HG02852 (cell line): ENCODE measurements around the gene FAAH.

Source experiments
- ATAC-seq: cut with Tn5 transposase; IDR thresholded peaks from one replicate; pipeline ENCODE4 v1.9.1; 2021; ENCODE audit warnings: mild to moderate bottlenecking, moderate library complexity; ENCODE audit not compliant: unreplicated experiment

FAAH gene

DNA sequence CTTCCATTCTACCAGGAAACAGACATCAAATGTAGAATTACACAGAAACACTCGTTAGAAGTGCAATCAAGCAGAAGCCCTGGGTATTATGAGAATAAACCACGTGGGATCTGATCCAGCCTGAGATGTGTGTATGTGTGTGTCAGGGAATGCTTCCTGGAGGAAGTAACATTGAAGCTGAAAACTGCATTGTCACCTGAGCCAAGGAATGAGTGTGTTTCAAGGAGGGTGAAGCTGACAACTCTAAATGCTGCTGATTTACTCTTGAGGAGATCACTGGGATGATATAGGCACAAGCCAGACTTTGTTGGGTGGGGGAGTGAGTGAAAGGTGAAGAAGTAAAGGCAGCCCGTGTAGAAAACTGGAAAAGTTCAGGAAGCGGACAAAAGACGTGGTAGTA is 27.6 kb downstream of the FAAH start:
- ATAC-seq = no peak

DNA sequence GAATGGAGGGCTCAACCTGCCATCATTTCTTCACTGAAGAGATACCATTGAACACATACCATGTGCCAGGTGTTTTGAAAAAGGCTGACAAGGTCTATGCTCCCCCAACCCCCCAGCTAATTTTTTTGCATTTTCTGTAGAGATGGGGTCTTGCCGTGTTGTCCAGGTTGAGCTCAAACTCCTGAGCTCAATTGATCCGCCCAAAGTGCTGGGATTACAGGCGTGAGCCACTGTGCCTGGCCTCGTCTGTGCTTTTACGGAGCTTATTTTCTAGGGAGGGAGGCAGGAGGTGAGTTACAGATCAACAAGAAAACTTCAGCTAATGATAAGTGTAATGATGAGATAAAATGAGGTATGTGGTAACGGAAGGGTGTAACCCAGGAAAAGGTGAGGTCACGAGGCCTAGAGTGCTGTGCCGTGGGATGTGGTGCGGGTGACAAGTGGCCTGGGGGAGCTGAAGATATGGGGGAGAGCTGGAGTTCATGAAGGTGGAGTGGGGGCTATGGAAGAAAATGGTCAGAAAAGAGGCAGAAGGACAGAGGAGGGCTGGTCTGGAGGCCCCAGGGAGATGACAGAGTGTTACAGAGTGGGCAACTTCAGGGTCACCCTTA is 28.2 kb downstream of the FAAH start:
- no peak for ATAC-seq

DNA sequence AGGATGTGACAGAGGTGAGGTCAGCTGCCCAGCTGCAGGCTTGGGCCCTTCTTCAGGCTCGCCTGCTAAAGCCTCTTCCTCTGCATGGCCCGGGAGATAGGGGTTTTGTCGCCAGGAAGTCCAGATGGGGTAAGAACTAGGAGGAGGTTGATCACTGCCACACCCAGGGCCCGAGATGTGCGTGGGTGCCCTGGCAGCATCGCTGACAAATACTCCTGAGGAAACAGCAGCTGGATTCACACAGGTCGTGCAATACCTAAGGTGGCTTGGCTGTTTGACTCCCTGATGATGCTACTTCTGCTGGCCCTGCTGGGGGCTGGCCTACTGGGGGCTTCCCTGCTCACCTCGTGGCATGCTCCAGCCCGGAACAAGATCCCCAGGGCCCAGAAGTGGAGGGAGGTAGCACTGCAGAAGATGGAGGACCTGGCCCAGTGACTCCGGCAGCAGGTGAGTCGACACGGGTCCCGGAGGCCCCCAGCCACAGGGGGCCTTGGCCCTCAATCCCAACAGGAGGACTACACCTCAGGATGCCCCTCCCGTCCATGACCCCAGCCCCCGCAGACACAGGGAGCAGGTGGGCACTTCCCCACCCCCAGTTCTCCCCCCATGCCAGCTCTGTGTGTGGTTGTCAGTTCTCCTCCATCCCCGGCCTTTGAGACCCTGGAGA is 29.6 kb downstream of the FAAH start:
- no peak for ATAC-seq

DNA sequence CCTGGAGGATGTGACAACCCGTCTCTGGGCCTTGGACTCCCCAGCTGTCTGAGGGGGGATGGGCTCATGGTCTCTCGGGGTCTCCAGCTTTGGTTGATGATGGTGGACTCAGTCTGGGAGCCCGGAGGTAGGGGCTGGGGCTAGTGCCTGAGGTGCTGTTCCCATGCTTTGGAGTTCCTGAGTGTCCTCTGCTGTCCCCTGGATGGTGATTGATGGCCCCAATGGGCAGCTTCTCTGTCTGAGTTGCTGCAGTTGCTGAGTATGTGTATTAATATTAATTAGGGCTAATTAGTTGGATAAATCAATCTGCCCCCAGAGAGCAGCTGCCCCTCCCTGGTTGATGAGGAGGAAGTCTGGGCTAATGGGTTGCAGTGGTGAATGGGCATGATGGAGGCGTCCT is 30.6 kb downstream of the FAAH start:
- no peak for ATAC-seq

DNA sequence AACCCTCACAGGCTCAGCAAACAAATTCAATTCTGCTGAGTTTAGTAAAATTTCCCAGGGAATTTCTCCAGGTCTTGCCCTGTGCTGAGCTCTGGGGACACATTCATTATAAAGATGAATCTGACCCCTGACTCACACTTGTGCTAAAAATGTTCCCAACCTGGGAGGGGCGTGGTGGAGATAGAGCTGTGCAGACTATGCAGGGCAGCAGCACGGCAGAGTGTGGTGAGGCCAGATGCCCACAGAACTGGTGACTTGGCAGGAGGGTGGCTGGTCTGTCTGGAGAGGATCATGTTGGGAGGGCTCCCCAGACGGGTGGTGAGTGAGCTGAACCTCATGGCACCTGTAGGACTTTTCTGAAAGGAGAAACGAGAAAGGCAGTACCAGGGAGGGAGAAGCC is 31.6 kb downstream of the FAAH start:
- no peak for ATAC-seq

DNA sequence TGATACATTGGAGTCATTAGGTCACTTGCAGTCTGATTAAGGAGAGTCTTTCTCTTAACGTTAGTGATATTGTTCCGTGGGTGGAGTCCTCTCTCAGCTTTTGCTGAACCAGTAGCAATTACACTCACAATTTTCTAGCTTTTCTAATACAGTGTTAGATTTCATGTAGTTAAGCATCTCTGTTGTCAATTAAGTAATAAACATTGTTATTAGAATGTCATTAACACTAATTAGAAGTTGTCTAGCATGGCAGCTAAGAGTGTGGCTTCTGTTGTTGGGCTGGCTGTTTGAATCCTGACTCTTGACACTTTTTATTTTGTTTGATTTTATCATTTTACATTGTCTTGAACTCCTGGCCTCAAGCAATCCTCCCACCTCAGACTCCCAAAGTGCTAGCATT is 33.4 kb downstream of the FAAH start:
- ATAC-seq = no peak

DNA sequence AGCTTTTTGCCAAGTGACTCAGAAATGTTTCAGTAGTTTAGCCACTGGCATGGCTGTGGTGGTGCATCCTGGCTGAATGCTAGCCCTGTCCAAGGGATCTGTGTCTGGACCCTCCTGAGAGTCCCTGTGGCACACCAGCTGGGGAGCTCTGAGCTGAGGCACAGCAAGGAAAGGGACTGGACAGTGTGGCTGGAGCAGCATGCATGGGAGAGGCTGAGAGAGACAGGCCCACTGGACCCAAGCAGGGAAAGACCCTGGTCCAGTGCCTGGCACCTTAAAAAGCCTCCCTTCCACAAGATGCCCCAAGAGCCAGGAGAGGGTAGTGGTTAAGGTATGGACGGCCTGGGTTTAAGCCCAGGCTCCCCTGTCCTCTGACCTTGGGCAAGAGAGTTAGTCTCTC is 35.3 kb downstream of the FAAH start:
- no peak for ATAC-seq

DNA sequence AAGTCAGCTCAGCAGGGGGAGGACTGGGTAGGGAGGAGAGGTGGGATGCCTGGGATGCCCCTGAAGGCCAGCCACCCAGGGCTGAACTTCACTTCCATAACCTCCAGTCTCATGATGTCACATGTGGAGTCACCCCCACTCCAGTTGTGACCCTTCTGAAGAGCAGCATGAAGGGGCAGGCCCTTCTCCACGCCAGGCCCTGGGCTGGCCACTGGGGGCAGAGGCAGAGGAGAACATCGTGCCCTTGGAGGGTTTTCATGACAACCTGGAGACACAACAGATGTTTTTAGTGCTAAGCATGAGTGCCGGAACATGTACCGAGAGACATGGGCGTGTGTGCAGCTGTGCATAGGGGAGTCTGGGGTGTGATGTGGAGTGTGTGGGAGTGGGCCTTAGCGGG is 37.6 kb downstream of the FAAH start:
- ATAC-seq = no peak

DNA sequence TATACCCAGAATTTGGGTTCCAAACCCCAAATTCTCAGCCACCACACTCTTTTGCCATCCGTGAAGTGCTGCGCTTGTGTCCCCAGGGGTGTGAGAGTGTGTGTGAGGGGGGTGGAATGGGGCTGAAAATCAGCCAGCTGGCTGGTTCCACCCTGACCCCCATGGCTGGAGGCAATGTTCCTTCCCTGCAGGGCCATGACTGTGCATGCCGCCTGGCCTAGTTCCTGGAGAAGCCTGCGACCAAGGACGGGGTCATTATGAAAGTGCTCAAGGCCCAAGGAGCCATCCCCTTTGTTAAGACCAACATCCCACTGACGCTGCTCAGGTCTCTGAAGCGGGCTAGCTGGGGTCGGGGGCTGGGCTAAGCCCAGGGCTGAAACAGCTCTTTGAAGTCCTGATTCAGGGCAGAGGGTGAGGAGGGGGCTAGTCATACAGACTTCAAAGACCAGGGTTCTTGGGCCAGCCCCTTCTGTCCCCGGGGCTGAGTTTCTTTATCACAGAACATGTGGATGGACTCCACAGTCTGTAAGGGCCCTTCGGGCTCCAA is 38.7 kb downstream of the FAAH start:
- no peak for ATAC-seq

DNA sequence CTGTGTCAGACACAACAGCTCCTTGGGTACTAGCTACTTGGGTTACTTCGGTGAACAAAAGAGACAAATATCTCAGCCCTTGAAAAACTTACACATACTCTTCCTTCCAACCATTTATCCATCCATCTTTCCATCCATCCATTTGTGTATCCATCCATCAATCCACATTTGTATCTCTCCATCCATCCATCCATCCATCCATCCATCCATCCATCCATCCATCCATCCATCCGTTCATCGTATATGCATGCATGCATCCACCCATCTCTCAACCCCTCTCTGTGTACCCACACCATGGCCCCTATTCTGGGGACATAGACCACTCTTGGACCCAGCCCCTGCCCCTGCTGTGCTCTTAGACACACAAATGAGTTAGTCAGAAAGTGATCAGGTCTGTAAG is 40.2 kb downstream of the FAAH start:
- no peak for ATAC-seq

DNA sequence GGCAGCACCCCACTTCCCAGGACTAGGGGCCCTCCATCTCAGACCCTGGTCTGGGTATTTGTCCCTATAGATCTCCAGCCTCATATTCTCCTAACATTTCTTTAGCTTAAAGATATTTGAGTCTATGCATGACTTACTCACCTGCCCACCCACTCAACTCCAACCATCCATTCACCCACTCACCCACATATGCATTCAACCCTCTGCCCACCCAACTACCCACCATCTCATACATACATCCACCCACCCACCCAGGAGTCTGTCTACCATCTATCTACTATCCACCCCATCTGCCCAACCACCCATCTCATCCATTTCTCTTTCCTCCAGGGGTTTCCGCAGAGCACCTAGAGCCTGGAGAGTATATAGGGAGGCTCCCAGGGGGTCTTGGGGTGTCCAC is 42.7 kb downstream of the FAAH start:
- no peak for ATAC-seq

DNA sequence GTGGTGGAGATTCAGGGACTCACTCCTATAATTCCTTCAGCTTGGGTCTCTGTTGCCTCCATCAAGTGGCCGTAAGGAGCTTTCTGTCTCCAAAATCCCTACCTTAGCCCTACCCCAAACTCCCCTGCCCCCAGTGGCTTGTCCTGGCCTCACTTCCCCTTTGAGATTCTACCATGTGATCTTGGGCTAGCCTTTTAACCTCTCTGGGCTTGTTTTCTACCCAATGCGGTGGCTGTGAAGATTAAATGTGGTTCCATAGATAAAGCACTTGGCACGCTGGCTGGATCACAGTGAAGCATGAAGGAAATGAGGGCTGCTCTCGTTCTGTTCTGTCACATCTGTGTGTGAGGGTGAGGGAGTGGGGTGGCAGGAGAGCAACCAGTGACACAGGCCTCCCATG is 43.6 kb downstream of the FAAH start:
- ATAC-seq = no peak

DNA sequence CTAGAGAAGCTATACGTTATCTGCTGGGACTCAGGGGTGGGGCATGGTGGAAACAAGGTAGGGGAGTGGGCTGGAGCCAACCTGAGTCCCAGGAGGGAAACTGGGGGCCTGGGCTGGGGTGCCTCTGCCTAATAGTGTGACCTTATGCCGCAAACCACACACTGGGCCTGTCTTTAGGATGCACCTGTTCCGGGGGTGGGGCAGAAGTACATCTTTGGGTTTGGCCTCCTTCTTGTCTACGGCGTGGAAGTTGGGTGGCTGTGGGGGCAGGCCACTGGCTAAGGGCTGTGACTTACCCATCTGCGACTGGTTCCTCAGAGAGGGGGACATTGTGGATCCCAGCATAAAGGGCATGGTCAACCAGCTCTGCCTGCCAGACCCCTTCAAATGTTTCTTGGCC is 44.2 kb downstream of the FAAH start:
- no peak for ATAC-seq

DNA sequence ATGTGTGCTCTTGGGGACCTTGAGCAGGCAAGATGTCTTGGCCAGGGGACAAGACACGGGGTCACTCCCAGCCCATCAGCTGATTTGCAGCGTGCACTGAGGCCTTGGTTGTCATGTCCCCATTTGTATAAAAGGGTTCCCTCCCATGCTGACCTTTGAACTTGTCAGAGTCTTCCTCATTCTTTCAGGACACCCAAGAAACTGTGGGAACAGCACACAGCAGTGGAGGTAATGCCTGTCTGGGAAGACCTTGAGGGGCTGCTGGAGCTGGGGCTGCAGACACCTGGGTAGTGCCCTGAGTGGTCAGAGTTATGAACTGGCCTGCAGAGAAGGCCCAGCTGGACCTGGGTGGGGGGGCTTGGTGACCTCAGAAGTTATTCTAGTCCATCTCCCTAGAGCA is 46.4 kb downstream of the FAAH start:
- no peak for ATAC-seq

DNA sequence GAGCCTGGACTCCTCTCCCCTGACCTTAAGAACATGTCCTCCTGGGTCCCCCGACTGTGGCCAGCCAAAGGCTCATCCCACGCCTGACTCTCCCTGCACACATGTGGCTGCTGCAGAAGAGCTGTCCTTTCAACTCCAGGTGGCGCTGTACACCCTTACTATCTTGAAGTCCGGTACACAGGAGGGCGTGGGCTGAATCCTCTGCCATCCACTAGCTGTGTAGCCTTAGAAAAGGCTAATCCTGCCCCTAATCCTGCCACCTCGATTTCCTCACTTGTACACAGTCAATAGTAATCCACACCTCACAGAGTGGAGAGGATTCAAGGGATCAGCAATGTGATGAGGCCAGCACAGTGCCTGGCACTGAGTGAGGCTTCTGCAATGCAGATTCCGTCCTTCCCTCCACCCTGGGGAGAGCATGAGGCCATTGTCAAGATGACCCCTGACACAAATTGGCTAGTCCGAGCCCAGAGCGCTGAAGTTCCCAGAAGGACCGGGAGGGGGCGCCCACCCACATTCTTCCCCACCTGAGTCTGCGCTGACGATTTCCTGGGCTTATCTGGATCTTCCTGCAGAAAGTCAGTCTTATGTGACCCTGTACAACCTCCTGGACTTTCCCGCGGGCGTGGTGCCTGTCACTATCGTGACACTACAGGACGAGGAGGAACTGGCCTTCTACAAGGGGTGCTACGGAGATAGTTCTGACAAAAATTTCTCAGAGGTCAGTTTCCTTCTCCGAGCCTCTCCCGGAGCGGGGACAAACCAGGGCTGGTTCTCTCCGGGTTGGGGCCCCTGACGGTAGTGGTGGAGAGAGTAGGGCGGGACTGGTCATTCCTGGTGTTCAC is 48.4 kb downstream of the FAAH start:
- peak; percentile 62 for ATAC-seq

DNA sequence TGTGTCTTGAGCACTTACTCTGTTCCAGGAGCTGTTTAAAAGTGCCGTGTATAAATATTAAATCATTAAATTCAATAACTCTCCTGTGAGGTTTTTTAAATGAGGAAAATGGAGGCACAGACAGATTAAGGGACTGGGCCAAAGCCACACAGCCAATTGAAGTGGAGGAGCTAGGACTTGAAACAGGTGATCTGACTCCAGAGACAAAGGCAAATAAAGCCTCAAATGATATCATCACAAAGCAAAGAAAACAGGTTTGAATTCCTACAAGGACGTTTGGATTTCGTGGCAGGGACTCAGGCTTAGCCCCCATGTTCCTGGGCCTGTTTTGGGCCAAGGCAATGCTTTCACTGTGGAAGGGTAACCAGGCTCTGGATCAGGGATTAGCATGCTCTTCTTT is 50.3 kb downstream of the FAAH start:
- no peak for ATAC-seq

DNA sequence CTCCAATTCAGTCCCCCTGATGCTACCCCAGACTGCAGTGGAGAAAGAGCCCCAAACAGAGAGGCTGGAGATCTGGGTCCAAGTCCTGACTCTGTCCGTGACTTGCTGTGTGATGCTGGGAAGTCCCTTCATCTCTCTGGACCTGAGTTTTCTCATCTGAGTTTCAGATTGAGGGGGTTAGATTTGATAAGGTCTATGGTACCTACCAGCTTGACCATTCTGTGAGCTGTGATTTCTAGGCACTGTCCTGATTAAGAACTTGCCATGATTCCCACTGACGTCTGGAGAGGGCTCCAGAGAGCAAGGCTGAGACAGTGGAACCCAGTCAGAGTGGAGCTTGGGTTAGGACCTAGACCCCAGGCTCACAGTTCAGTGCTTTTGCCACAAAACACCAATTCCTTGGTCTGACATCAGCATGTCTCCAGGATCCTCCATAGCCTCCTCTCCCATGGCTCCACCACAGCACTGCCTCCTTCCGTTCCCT is 51.7 kb downstream of the FAAH start:
- no peak for ATAC-seq

DNA sequence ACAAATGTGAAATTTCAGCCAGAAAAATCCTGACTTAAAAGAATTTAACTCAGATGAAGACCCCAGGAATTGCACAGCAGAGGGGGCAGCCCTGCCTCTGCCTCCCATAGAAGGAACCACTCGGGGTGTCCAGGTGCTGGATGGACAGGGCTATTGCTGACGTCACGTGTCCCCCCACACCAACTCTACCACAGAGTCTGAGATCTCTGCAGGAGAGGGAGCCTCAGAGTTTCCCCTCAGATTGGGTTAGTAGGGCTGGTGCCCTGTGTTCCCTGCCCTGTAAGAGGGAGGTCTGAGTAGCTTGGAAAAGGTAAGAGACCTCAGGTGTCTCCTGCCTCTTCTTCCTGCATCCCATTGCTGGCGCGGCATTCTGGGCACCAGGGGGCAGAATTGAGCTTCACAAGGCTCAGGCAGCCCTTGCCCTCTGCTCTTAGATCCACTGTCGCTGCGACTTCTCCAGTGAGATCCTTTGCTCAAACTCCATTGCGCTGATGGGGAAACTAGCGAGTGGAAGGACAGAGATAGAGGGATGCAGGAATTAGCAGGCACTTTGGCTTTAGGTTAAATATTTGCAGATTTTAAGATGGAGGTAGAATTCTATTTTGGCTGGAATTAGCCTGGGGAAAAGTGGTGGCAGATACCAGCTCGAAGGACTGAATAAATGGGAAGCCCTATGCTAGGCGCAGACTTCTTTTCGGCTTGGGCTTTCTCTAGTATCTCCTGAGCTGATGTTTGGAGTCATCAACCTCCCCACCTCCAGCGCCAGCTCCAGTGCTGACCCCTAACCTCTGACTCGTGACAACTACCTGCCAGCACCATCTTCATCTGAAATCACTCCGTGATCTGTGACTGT is 52.8 kb downstream of the FAAH start:
- no peak for ATAC-seq

DNA sequence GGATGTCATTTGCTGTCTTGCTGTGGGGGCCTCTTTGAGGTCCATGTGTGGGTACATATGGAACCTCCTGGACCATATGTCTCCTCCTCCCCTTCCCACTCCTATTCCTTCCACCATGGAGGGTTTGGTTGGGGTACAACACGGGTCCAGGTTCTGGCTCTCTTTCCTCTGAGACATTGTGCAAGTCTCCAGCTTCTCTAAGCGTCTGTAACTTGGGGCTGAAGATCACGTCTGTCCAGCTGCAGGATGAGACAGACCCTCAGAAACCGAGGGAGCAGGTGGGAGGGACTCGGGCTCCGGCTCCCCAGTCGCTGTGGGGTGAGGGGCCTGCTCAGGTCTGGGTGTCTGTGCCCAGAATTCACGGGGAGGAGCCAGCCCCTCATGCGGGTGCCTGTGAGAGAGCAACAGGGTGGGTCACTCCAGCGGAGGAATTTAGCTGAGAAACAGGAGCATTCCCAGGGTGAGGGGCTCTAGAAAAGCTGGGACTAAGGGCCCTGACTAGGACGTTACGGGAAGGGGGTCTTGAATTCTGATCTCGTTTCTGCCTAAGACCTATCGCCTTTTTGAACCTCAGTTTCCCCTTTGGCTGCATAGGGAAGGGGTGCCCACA is 53.5 kb downstream of the FAAH start:
- no peak for ATAC-seq

DNA sequence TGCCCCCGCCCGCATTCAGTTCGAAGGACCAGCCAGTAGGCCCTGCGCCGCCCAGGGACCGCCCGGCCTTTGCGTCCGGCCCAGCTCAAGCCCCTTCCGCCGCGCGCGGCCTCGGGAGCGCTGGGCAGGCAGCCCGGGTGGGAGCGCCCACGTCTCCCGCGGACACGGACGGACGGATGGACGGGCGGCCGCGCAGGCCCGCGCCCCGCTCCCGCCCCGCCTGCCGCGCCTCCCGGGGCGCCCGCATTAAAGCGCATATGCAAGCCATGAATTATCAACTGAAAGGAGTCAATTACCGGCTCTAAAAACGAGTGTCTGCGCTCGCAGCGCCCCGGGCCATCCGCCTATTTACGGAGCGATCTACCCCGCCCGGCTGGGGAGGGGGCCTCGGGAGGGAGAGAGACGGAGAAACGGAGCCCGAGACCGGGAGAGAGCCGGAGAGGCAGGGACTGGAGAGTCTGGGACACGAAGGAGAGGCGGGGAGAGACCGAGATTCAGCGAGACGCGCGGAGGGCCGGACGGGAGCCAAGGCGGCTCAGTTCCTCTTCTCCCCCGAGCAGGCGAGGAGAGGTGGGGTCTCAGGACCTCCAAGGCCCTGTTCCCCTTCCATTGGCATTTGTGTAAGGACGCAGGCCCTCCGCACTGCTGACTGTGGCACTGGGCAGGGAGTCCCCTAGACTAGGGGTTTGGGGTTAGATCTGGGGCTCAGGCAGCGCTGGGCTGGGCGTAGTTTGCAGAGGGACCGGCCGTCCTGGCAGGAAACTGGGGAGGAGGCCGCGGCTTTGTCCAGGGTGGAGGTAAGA is 54.2 kb downstream of the FAAH start:
- ATAC-seq = no peak
